HG03060 (cell line): ENCODE results near the gene MAD2L1BP.

ENCODE experiments used
- ATAC-seq: cut with Tn5 transposase; IDR thresholded peaks from one replicate; pipeline ENCODE4 v1.9.1; 2021; ENCODE audit warnings: low read depth, moderate number of reproducible peaks; ENCODE audit not compliant: unreplicated experiment

Gene MAD2L1BP

DNA sequence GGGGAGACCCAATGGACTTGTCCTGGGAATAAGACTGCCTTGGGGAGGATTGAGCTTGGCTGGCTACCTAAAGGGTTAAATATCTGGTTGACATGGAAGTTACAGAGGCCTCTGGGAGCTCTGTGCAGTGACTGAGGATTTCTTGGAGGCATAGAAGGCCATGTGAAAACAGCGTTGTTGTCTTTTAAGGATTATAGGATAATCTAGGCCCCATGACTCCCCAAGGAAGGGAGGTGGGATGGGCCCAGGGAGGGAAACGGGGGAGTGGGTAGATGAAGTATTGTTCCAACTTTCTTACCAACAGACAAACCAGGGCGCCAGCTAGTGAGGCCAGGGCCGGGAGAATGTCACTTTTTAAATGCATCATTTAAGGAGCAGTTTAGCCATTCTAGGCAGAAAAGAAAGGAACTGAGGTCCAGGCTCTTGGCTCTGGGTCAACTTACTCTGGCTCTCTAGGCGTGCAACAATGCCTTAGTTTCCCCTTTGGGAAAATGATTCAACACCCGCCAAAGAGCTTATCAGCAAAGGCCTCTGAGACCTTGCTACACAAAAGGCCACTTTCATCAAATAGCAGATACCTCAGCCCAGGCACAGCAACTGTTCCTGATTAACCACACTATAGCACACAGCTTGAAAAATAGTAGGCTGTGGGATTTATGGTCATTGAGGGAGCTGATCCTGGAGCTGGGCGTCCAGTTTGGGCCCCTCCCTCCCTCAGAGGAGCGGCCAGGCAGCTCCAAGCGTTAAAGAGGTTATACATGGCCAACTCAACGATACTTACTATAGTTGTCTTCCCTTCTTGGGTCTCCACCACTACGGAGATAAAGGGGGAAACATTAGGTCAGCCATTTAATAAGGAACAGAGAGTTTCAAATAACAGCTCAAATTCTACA lies 44.9 kb downstream of the MAD2L1BP start:
- ATAC-seq, result no peak

DNA sequence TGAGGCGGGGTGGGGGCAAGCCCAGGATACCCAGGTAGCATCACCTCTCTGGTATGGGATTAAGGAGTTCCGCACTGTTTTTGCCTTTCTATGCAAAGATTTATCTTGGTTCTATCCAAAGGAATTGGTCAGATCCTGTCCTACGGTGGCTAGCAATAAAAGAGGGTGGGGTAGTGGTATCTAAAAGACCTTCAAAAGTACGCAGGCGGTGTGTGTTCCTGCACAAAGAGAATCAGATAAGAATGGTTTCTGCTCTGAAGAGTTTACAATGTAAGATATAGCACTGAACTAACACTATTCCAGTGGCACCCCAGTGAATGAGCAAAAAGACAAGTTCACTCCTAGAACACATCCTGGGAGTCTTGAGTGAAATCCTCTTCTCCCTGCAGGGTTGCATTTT lies 45.7 kb downstream of the MAD2L1BP start:
- no peak for ATAC-seq

DNA sequence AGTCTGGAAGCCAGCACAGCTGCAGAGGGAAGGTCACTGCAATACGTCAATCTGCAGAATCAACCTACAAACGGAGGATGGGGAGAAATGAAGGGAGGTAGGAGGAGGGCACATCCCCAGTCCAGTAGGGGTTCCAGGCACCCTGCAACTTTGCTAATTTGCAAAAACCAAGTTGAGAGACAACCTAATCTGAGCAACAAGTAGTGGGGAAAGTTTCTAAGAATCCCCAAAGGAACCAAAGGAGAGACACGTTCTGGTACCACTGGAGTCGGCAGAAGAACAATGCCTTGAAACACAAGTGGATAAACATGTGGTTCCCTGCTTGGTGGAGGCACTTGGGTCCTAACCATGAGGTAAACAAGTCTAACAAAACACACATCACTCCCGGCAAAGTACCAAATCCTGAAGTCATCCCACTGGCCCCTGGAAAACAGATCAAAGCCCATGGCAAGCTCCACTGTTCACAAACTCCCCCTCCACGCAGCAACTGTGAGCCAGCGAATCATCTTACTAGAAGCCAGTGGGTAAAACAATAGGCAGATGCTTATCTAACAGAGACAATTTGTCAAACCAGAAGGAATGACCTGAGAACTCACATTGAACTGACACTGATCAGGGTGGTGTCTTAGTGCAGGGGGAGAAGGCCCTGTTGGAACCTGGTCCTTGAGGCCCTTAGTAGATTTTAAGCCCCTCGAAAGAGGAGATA lies 47.2 kb downstream of the MAD2L1BP start:
- no peak for ATAC-seq

DNA sequence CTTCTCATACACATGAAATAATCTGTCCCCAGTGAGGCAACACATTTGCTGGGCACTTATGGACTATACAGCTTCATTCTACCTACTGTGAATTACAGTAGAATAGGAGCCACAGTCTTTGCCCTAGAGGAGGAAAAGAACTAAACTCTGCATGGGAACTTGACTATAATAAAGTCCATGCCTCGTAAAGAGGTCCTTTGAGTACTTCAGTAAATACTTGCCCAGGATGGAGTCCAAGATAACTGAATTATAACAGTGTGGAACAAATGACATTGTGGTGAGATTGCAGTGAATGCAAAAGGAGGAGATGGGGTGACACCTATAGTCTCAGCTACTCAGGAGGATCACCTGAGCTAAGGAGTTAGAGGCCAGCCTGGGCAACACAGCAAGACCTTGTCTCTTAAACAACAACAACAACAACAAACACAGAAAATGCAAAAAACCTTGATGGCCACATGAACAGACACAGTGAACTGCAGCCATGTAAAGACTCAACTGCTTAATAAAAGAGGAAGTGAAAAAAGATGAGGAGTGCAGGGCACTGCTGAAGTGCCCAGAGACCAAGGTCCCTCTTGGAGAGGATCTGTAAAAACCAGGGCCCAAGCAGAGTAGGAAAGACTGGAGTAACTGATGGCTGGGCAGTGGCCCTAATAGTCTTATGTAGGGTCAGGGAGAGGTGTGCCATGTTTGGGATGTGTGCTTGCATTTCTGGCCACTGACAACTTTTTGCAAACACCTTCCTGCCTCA lies 48.2 kb downstream of the MAD2L1BP start:
- no peak for ATAC-seq

DNA sequence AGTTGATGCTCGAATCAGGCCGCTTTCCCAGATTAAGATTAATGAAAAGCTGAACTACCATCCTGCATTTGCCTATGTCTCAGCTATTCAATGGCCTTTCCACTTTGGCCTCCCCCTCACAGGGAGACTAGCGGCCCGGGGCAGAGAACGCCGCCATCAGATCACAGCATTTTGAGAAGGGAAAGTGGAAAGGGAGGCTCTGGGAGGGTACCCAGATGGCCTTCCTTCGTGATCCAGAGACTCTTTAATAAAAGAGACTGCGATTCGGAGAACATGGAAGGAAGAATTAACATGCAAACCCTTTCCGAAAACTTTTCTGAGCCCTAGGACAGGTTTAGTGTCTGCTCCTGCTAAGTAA lies 51.4 kb downstream of the MAD2L1BP start:
- ATAC-seq, result no peak

DNA sequence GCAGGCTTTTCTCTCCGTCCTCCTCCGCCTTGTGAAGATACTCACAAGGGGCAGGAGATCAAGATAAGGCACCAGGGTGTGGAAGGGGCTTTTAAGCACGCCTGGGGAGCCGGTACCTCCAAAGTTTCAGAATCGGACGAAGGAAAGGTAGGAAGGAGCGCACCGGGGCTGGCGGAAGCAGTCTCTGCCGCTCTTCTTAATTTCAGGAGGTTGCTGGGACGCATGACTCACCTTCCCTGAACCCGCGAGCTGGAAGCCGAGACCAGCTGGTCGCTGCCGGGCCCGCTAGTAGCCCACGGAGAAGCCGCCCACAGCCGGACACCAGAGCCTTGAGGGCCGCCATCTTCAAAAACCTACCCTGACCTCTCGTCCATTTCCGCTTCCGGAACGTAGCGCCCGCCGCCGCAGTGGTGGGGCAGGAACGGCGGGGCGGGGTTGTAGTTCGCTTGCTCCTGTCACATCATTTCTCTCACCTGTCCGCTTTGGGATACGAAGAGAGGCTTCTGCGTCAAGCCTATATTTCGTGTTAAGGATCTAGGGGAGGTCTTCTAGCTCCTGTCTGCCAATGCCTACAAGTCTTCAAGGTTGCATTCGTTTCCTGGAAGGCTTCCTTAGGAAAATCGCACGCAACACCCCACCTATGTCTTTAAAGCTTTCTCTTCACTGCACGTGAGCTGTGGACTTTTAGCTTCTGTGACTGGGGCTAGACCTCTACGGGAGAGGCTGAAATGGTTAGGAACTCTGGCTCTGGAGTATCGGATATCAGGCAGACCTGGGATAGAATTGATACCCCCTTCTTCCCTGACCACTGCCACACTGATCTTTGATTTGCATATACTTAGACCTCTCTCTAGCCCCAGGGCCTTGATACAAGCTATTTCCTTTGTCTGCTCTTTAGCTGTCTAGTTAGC lies 52.1 kb downstream of the MAD2L1BP start, which contains the start of gene MRPS18A:
TSS of gene MRPS18A (minus strand) at position 355 of the 911 bp plus-strand sequence. CDS start at position 343, 12 bp downstream.
- ATAC-seq, result peak; percentile 43

DNA sequence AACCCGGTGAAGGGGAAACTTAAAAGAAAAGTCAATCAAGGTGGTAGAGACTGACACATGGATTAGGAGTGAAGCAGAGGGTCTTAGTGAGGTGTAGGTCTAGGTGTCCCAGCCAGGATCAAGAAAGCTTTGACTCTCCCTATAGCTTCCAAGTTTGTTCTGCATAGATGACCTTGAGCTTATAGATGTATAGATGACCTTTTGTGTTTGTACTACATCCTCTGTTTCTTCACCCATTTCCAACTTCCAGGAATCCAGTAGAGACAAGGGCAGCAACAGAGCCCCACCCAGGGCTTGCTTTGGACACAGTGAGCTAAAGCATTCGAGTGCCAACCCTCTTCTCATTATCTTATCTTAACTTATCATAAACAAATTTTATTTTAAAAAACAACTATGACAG lies 53.8 kb downstream of the MAD2L1BP start:
- no peak for ATAC-seq
